ENCODE results near the gene SCARF1.

SCARF1 gene

GRCh38 chr17:1648173-1648962, 2.8 kb upstream of the SCARF1 start:
- ChIA-PET POLR2A (interaction anchor here (1.5 to 2.0 kb wide), 2 partner anchors 36 to 68 kb away, joined by 6 to 8 read pairs; partner anchors contain the start of gene PRPF8), CTCF (interaction anchor here (0.7 to 9.1 kb wide), 36 partner anchors 9 to 393 kb away, joined by 3 to 102 read pairs (median 4); partner anchors contain the start of genes INPP5K, SLC43A2 and TRARG1)
- DNase-seq (ENCODE audit: low read depth, low spot score): no peak
- peak overlapping the region; percentile 59 for H3K4me3 ChIP-seq (ENCODE audit: low read depth, low read length)
- TF ChIP-seq, protein P1, sequence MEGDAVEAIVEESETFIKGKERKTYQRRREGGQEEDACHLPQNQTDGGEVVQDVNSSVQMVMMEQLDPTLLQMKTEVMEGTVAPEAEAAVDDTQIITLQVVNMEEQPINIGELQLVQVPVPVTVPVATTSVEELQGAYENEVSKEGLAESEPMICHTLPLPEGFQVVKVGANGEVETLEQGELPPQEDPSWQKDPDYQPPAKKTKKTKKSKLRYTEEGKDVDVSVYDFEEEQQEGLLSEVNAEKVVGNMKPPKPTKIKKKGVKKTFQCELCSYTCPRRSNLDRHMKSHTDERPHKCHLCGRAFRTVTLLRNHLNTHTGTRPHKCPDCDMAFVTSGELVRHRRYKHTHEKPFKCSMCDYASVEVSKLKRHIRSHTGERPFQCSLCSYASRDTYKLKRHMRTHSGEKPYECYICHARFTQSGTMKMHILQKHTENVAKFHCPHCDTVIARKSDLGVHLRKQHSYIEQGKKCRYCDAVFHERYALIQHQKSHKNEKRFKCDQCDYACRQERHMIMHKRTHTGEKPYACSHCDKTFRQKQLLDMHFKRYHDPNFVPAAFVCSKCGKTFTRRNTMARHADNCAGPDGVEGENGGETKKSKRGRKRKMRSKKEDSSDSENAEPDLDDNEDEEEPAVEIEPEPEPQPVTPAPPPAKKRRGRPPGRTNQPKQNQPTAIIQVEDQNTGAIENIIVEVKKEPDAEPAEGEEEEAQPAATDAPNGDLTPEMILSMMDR (IDR thresholded peaks at IDR 0.05; ENCODE audit: insufficient read depth, low read length, missing control alignments): peak; percentile 22

GRCh38 chr17:1647802-1648171, 2.3 kb upstream of the SCARF1 start:
- ChIA-PET CTCF (interaction anchor here (0.9 to 9.1 kb wide), 27 partner anchors 8 to 390 kb away, joined by 3 to 102 read pairs (median 7); partner anchors contain the start of genes INPP5K and TRARG1), POLR2A (interaction anchor here (2.0 kb wide), 1 partner anchor 69 kb away, joined by 8 read pairs; no protein-coding TSS in a partner anchor)
- DNase-seq (ENCODE audit: low read depth, low spot score): no peak
- TF ChIP-seq, protein P1 (IDR thresholded peaks at IDR 0.05; ENCODE audit: insufficient read depth, low read length, missing control alignments): no peak
- H3K4me3 ChIP-seq (ENCODE audit: low read depth, low read length): no peak overlapping the region

DNA sequence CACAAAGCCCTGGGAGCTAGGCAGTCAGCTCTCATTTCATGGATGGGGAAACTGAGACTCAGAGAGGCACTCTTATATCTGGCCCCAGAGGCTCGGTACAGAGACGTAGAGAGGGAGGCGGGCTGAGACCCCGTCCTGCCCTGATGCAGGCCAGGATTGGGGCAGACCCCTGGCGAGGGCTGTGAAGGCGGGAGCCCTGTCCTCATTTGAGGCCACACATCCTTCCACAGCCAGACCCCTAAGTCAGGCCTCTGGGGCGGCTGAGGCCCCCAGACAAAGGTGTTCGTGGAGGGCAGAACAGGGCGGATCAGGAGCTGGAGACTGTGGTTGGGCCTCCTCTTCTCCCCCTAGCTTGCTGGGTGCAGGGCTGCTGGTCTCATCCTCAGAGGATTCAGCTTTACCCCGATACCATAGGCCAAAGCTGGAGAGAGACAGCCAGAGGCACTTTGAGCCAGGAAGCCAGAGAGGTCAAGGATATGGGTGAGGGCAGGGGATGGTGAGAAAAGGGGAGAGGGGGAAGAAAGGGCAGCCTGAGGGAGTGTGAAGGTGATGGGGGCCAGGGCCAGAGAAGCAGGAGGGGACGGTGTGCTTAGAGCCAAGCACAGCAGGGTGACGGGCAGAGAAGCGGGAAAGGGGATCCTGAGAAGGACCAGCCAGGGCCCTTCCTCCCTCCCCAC, 805 bp upstream of the SCARF1 start:
- TF ChIP-seq, protein P1 (IDR thresholded peaks at IDR 0.05; ENCODE audit: insufficient read depth, low read length, missing control alignments): no peak
- ChIA-PET POLR2A (interaction anchor here (1.0 kb wide), 1 partner anchor 9 kb away, joined by 4 read pairs; no protein-coding TSS in a partner anchor), CTCF (interaction anchor here (0.6 to 9.1 kb wide), 8 partner anchors 10 to 281 kb away, joined by 3 to 102 read pairs (median 16); no protein-coding TSS in a partner anchor)
- DNase-seq (ENCODE audit: low read depth, low spot score): no peak
- no peak overlapping the region for H3K4me3 ChIP-seq (ENCODE audit: low read depth, low read length)

DNA sequence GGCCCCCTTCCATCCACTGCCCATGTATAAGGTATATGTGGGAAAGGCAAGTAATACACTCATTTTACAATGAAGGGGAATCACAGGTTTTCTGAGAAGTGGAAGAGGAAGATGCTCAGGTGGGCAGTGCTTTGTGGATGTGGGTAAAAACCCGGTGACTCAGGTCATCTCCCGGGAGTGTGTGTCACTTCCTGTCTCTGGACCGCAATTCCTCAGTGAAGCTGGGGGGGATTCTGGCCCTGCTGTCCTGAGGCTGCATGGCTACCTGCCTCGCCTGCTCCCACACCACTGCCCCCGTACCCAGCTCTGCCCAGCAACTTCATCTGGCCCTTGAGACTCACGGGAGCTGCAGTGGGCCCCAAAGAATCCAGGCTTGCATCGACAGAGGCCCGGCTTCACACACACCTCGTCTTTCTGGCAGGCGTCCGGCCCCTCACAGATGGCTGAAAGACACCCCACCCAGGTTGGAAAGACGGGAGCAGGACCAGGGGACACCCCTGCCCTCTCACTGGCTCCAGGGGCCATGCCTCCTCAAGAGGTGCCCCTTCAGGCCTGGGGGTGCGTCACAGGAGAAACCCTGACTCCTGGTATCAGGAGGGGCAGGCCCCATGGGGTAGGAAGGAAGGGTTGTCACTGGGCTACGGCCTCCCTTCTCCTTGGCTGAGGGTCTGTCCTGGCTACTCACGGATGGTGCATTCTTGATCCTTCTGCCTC, 882 bp downstream of the SCARF1 start:
- H3K4me3 ChIP-seq (ENCODE audit: low read depth, low read length): no peak overlapping the region
- no peak for DNase-seq (ENCODE audit: low read depth, low spot score)
- CTCF ChIA-PET: interaction anchor here (0.9 to 9.1 kb wide), 4 partner anchors 14 to 69 kb away, joined by 4 to 102 read pairs (median 86); no protein-coding TSS in a partner anchor
- TF ChIP-seq, protein P1 (IDR thresholded peaks at IDR 0.05; ENCODE audit: insufficient read depth, low read length, missing control alignments): no peak
- POLR2A ChIA-PET: no interaction called here

- no peak overlapping the region for H3K4me3 ChIP-seq (ENCODE audit: low read depth, low read length)
- no peak for DNase-seq (ENCODE audit: low read depth, low spot score)
- TF ChIP-seq, protein P1 (IDR thresholded peaks at IDR 0.05; ENCODE audit: insufficient read depth, low read length, missing control alignments): no peak
- POLR2A ChIA-PET: interaction anchor here (1.4 kb wide), 1 partner anchor 70 kb away, joined by 3 read pairs; no protein-coding TSS in a partner anchor
- CTCF ChIA-PET: interaction anchor here (0.9 to 8.1 kb wide), 5 partner anchors 14 to 70 kb away, joined by 3 to 102 read pairs (median 4); no protein-coding TSS in a partner anchor
These were observed 1.5 kb downstream of the SCARF1 start for GRCh38 chr17:1643999-1644492.
